Measurements from ENCODE around the gene FUT1.

FUT1 gene

GRCh38 chr19:48741129-48741999 lies 11.1 kb downstream of the FUT1 start:
- DNase-seq (ENCODE audit: low read depth in 2 of 2) = no peak

- no peak for DNase-seq (ENCODE audit: low read depth in 2 of 2)
Measured at GRCh38 chr19:48740164-48740972, 12.1 kb downstream of the FUT1 start, which contains the start of gene RASIP1. Gene RASIP1, minus strand, starts transcription at chr19:48740610. Its CDS starts 328 bp downstream, at chr19:48740282.

- DNase-seq (ENCODE audit: low read depth in 2 of 2) = no peak
Measured at GRCh38 chr19:48739404-48740163, 12.9 kb downstream of the FUT1 start.

GRCh38 chr19:48738557-48739403 lies 13.7 kb downstream of the FUT1 start:
- DNase-seq (ENCODE audit: low read depth in 2 of 2) = peak; percentile 78 to 84

GRCh38 chr19:48737360-48737998 lies 15.0 kb downstream of the FUT1 start:
- no peak for DNase-seq (ENCODE audit: low read depth in 2 of 2)

DNA sequence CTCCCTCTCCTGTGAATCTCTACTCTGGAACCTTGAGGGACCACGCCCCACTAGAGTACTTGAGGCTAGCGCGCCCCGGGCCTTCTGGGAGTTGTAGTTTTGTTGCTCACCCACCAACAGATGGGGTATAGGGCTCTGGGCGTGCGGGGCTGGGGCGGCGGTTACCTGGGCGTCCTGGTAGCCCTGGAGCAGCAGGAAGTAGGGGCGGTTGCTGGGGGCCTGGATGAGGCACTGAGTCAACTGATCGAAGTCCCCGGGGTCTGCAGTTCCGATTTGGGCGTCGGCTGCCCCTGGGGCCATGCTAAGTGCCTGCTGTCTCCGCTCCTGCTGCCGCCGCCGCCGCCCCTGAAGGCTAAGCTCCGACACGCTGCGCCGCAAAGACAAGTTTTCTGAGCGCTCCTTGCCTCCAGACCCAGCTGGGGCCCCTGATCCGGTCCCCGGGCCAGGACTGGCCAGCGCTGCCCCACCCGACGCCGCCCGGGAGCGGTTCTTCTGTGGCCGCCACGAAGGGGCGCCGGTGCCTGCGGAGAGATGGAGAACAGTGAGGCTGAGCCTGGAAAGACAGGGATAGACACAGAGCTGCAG lies 17.3 kb downstream of the FUT1 start:
- DNase-seq (ENCODE audit: low read depth in 2 of 2) = no peak

DNA sequence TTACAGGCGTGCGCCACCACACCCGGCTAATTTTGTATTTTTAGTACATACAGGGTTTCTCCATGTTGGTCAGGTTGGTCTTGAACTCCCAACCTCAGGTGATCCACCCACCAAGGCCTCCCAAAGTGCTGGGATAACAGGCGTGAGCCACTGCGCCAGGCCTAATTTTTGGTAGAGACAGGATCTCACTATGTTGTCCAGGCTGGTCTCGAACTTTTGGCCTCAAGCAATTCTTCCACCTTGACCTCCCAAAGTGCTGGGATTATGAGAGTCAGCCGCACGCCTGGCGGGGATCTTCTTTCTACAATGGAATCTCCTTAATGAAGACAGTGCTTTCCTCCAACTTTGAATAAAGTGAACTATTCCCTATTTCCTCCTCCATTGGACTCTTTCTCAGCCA lies 17.8 kb downstream of the FUT1 start:
- DNase-seq (ENCODE audit: low read depth in 2 of 2) = no peak

DNA sequence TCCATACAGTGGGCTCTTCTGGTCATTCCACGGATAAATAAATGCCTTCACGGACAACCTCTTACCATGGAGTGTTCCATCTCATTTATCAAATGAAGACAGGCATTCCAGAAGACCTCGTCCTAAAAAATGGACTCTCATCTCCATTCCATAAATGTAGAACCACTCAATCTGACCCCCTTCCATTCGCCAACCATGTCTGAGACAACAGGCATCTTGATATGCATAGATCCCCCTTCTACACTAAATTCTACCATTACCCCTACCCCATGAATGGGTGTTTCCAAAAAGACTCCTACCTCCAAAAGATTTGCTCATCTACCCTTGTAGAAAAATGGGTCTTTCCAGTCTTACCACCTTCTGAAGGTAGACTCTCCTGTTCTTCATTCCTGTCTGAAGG lies 21.0 kb downstream of the FUT1 start:
- no peak for DNase-seq (ENCODE audit: low read depth in 2 of 2)

- DNase-seq (ENCODE audit: low read depth in 2 of 2) = no peak
Measured at GRCh38 chr19:48728911-48729664, 23.4 kb downstream of the FUT1 start.

GRCh38 chr19:48726556-48726955 lies 25.9 kb downstream of the FUT1 start:
- no peak for DNase-seq (ENCODE audit: low read depth in 2 of 2)

DNA sequence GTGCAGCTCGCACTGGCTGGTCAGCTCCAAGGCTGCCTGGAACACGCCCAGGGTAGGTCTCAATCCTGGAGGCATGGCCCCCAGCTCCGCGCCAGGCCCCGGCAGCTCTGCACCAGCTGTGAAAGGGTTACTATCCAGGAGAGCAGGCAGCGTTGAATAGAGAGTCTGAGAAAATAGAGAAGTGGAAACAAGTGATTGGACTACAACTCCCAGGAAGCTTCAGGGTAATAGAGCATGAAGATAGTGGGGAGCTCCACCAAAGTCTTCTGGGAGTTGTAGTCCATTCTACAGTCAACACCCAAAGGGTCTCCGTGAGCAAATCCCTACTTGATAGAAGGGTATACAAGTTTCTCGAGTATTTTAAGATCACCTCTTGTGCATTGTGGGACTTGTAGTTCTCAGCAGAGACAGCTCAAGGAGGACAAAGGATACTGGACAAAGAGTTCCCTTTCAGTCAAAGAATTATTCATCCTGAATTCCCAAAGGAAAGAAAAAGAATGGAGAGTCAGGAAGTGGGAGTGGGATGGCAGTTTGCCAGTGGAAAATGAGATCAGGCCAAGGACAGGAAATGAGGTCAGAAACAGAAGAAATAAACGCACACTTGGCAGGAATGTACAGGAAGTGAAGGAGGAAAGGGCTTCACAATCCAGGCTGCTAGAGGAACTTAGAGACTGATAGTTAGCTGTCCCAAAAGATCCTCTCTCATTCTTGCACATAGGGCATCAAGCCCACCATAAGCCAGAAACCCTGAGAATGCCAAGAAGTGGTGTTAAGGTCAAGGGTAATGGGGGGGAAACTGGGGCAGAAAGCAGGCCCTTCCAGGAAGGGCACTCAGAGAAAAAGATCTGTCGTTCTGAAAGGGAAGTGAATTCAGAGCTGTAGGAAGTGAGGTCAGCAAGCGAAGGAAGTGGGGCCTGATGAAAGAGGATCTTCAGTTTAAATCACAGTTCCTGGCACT lies 27.4 kb downstream of the FUT1 start:
- no peak for DNase-seq (ENCODE audit: low read depth in 2 of 2)

DNA sequence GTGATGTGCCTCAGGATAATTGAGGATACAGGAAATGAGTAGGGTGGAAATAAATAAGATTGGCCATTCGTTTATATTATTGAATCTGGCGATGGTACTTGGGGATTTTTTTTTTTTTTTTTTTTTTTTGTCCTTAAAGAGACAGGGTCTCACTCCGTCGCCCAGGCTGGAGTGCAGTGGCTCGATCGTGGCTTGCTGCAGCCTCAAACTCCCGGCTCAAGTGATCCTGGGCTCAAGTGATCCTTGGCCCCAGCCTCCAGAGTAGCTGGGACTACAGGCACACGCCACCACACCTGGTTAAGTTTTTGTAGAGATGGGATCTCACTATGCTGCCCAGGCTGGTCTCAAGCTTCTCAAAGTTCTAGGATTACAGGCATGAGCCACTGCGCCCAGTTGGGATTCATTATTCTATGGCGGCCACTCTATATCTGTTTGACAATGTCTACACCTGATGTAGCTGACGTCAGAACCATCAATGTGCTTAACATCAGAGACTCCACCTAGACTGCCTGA lies 30.2 kb downstream of the FUT1 start:
- DNase-seq (ENCODE audit: low read depth in 2 of 2) = no peak

DNA sequence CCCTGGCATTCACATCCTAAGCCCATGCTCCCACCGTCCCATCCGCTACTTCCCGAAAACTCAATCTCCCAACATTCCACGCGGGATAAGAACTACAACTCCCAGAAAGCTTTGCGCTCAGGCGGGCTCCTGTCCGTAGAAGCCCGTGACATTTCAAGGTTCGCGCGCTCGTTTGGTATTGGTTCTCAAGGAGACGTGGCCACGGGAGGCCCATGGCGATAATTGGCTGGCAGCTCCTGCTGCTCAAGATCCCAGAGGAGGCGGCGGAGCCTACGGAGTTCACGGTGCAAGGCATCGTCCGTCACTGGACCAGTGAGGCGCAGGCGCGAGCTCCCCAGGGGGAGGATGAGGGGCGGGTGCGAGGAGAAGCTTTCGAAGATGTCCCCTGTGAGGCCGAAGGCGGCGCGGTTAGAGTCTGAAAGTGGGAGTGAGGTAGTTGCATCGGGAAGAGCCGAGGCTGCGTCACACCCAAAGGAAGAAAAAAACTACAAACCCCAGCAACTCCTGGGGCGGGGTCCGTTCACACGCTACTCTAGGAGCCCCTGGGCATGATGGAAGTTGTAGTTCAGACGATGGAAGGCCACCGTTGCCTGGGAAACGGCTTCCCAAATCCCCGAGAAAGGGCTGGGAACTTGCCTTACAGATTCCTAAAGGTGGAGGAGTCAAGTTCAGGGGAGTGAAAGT lies 31.7 kb downstream of the FUT1 start:
- peak; percentile 74 to 78 for DNase-seq (ENCODE audit: low read depth in 2 of 2)

DNA sequence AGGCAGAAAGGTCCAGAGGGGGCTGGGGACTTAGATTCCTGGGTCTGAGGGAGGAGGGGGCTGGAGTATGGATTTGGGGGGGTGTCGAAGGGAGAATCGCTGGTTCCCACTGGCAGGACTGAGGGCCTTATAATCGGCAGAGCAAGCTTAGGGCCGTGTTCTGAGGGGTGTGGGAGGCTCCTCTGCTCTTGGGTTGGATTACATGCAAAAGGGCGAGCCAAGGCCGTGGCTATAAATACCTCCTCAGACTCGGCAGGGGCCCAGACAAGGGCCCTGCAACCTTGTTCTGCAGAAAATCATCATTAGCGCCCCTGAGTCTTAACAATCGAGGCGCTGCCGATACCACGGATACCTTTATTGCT lies 32.2 kb downstream of the FUT1 start:
- DNase-seq (ENCODE audit: low read depth in 2 of 2) = no peak

- DNase-seq (ENCODE audit: low read depth in 2 of 2) = no peak
Measured at GRCh38 chr19:48719263-48720171, 32.9 kb downstream of the FUT1 start, which contains the start of gene MAMSTR. Gene MAMSTR, minus strand, starts transcription at chr19:48719725. Its CDS starts 694 bp downstream, at chr19:48719031.

- no peak for DNase-seq (ENCODE audit: low read depth in 2 of 2)
Measured at GRCh38 chr19:48718711-48719231, 33.7 kb downstream of the FUT1 start.
